ENCODE results near the gene B4GALT5. TPM values are rescaled to one million over a fixed set of nuclear protein-coding genes. Genes with fewer than 3 reads are reported as not detected.

Gene B4GALT5
- total and polyA plus RNA-seq, 2 donors (not counting 1 experiment from before 2014, with no cell fraction given), result 21.0 to 28.0 TPM

DNA sequence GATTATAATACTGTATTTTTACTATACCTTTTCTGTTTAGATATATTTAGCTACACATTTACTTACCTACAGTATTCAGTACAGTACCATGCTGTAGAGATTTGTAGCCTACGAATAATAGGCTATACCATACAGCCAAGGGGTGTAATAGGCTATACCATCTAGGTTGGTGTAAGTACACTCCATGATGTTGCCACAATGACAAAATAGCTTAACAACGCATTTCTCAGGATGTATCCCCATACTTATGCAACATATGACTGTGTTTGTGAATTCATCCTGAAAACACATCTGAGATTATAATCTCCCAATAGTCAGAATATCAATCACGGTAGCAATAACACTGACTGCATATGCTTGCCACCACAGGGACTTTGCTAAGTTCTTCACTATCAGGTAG is 20.7 kb downstream of the B4GALT5 start:
- Histone ChIP-seq H3K27me3 (ENCODE audit: control insufficient read depth, insufficient read depth, low read length) (no peaks in the 10 kb centered on the region), H3K36me3 (ENCODE audit: control insufficient read depth, insufficient read depth, low read length) (no peaks in the 10 kb centered on the region), H3K4me1 (ENCODE audit: control insufficient read depth, extremely low read depth, insufficient read depth, low read length) (no peaks in the 10 kb centered on the region), H3K79me2 (ENCODE audit: control insufficient read depth, insufficient read depth, low read length) (peaks cover 41% of the 10 kb centered on the region), H2AFZ (ENCODE audit: low read length) (no peak overlapping the region), H3K4me2 (ENCODE audit: extremely low read depth, insufficient read depth, low read length) (no peak overlapping the region), H3K9ac (ENCODE audit: insufficient read depth, low read length) (no peak overlapping the region), H3K9me3 (ENCODE audit: control insufficient read depth, insufficient read depth, low read depth, low read length) (no peaks in the 10 kb centered on the region), H3K4me3 (replicated peaks in 1 of 4; ENCODE audit: control extremely low read depth in 1 of 4, insufficient read depth in 1 of 4, low read depth in 3 of 4, low read length in 4 of 4) (no peak overlapping the region), H4K20me1 (ENCODE audit: control insufficient read depth, extremely low read depth, insufficient read depth, low read length) (no peaks in the 10 kb centered on the region), H3K27ac (ENCODE audit: insufficient read depth, low read length) (no peak overlapping the region)
- DNase-seq (ENCODE audit: low read depth in 2 of 2), result no peak
- TF ChIP-seq EZH2 (IDR thresholded peaks at IDR 0.05; ENCODE audit: low read length, missing control alignments), result no peak
- TF ChIP-seq, protein P1, sequence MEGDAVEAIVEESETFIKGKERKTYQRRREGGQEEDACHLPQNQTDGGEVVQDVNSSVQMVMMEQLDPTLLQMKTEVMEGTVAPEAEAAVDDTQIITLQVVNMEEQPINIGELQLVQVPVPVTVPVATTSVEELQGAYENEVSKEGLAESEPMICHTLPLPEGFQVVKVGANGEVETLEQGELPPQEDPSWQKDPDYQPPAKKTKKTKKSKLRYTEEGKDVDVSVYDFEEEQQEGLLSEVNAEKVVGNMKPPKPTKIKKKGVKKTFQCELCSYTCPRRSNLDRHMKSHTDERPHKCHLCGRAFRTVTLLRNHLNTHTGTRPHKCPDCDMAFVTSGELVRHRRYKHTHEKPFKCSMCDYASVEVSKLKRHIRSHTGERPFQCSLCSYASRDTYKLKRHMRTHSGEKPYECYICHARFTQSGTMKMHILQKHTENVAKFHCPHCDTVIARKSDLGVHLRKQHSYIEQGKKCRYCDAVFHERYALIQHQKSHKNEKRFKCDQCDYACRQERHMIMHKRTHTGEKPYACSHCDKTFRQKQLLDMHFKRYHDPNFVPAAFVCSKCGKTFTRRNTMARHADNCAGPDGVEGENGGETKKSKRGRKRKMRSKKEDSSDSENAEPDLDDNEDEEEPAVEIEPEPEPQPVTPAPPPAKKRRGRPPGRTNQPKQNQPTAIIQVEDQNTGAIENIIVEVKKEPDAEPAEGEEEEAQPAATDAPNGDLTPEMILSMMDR (conservative IDR thresholded peaks at IDR 0.05 in 1 of 2, IDR thresholded peaks at IDR 0.05 in 1 of 2; ENCODE audit: low read depth in 1 of 2, low read length in 2 of 2), result no peak

DNA sequence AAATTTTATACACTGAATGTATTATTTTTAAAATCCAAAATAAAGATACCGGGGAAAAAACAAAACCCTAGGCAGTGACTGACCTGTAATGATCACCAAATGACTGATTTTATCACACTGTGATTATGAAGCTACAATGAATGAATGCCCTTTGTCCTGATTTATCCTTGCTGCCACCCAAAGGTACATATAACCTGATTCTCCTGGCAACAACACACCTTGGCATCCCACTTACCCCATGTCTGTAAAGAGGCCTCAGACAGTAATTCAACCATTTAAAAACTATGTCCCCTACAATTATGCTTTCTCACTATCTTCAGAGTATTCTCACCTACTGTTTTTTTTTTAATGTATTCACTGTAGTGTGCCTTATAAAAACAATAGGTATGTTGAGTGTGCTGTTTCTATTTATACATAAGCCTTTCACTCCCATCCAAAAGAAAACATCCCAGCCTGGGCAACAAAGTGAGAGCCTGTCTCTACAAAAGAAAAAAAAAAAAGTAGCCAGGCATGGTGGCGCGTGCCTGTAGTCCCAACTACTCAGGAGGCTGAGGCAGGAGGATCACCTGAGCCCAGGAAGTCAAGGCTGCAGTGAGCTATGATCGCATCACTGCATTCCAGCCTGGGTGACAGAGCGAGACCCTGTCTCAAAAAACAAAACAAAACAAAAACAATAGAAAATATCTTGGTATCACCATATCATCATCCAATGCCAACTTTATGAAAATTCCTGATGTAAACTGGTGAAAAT is 21.7 kb downstream of the B4GALT5 start:
- Histone ChIP-seq H3K9me3 (ENCODE audit: control insufficient read depth, insufficient read depth, low read depth, low read length) (no peaks in the 10 kb centered on the region), H4K20me1 (ENCODE audit: control insufficient read depth, extremely low read depth, insufficient read depth, low read length) (no peaks in the 10 kb centered on the region), H3K4me2 (ENCODE audit: extremely low read depth, insufficient read depth, low read length) (no peak overlapping the region), H3K4me3 (replicated peaks in 1 of 4; ENCODE audit: control extremely low read depth in 1 of 4, insufficient read depth in 1 of 4, low read depth in 3 of 4, low read length in 4 of 4) (no peak overlapping the region), H3K9ac (ENCODE audit: insufficient read depth, low read length) (no peak overlapping the region), H3K36me3 (ENCODE audit: control insufficient read depth, insufficient read depth, low read length) (no peaks in the 10 kb centered on the region), H3K27ac (ENCODE audit: insufficient read depth, low read length) (no peak overlapping the region), H3K4me1 (ENCODE audit: control insufficient read depth, extremely low read depth, insufficient read depth, low read length) (no peaks in the 10 kb centered on the region), H2AFZ (ENCODE audit: low read length) (no peak overlapping the region), H3K27me3 (ENCODE audit: control insufficient read depth, insufficient read depth, low read length) (no peaks in the 10 kb centered on the region), H3K79me2 (ENCODE audit: control insufficient read depth, insufficient read depth, low read length) (peaks cover 34% of the 10 kb centered on the region)
- DNase-seq (ENCODE audit: low read depth in 2 of 2), result no peak
- TF ChIP-seq, protein P1 (conservative IDR thresholded peaks at IDR 0.05 in 1 of 2, IDR thresholded peaks at IDR 0.05 in 1 of 2; ENCODE audit: low read depth in 1 of 2, low read length in 2 of 2), result no peak

DNA sequence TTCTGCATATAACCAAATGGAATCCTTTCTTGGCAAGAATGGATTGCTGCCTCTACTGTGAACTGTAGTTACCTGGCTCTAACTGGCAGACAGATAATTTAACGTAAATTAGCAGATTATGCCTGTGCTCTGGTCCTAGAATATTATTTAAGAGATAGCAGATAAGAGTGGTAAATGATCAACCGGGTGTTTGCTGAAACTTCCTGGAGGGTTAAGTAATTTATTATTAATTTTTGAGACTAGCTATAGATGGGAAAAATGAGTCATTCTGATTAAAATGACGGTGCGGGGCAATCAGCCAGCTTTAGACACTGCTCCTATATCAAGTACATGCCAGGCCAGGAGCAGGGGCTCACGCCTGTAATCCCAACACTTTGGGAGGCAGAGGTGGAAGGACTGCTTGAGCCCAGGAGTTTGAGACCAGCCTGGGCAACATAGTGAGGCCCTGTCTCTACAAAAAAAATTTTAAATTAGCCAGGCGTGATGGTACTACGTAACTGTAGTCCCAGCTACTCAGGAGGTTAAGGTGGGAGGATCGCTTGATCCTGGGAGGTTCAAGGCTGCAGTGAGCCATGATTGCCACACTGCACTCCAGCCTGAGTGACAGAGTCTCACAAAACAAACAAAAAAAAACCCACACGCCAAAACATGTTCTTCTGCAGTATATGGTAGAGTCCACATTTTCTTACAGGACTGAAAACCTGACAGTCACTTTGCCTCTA is 22.6 kb downstream of the B4GALT5 start:
- no peak for TF ChIP-seq EZH2 (IDR thresholded peaks at IDR 0.05; ENCODE audit: low read length, missing control alignments)
- TF ChIP-seq, protein P1 (conservative IDR thresholded peaks at IDR 0.05 in 1 of 2, IDR thresholded peaks at IDR 0.05 in 1 of 2; ENCODE audit: low read depth in 1 of 2, low read length in 2 of 2), result no peak
- peak; percentile 59 to 72 for DNase-seq (ENCODE audit: low read depth in 2 of 2)

More for the DNA sequence above, 22.6 kb downstream of the B4GALT5 start:
- Histone ChIP-seq H2AFZ (ENCODE audit: low read length) (no peak overlapping the region), H3K27me3 (ENCODE audit: control insufficient read depth, insufficient read depth, low read length) (no peaks in the 10 kb centered on the region), H3K9me3 (ENCODE audit: control insufficient read depth, insufficient read depth, low read depth, low read length) (no peaks in the 10 kb centered on the region), H3K4me1 (ENCODE audit: control insufficient read depth, extremely low read depth, insufficient read depth, low read length) (peaks cover 2% of the 10 kb centered on the region), H3K36me3 (ENCODE audit: control insufficient read depth, insufficient read depth, low read length) (no peaks in the 10 kb centered on the region), H3K4me2 (ENCODE audit: extremely low read depth, insufficient read depth, low read length) (no peak overlapping the region), H3K27ac (ENCODE audit: insufficient read depth, low read length) (no peak overlapping the region), H3K9ac (ENCODE audit: insufficient read depth, low read length) (no peak overlapping the region), H4K20me1 (ENCODE audit: control insufficient read depth, extremely low read depth, insufficient read depth, low read length) (no peaks in the 10 kb centered on the region), H3K4me3 (replicated peaks in 1 of 4; ENCODE audit: control extremely low read depth in 1 of 4, insufficient read depth in 1 of 4, low read depth in 3 of 4, low read length in 4 of 4) (no peak overlapping the region), H3K79me2 (ENCODE audit: control insufficient read depth, insufficient read depth, low read length) (peaks cover 34% of the 10 kb centered on the region)

All from fibroblast of lung (primary cell).